Neural crest cell (in vitro differentiated cells): Measurements from ENCODE around the gene ZDHHC21. TPM values are rescaled to one million over a fixed set of nuclear protein-coding genes. Genes with fewer than 3 reads are reported as not detected.
A peak's percentile ranks its signal among the peaks of the same experiment; 100 is the strongest.

Source experiments
- DNase-seq: peaks from one replicate; pipeline ENCODE4 v3.0.0; 2021; ENCODE audit warnings: low read depth, mixed read lengths, low spot score
- H3K27ac Mint-ChIP-seq: one replicate; pipeline ENCODE4 v1.8.0; 2021; ENCODE audit warnings: mild to moderate bottlenecking, mixed read lengths; ENCODE audit not compliant: unreplicated experiment
- H3K27me3 Mint-ChIP-seq: 2 replicates; pipeline ENCODE4 v1.8.0; 2021; ENCODE audit warnings: low read depth, mild to moderate bottlenecking, mixed read lengths
- H3K36me3 Mint-ChIP-seq: 2 replicates; pipeline ENCODE4 v1.8.0; 2021; ENCODE audit warnings: low read depth, mild to moderate bottlenecking, mixed read lengths
- H3K4me1 Mint-ChIP-seq: 2 replicates; pipeline ENCODE4 v1.8.0; 2021; ENCODE audit warnings: mixed read lengths
- H3K4me3 Mint-ChIP-seq: one replicate; pipeline ENCODE4 v1.8.0; 2021; ENCODE audit warnings: mild to moderate bottlenecking, mixed read lengths
- H3K9me3 Mint-ChIP-seq: 2 replicates; pipeline ENCODE4 v1.8.0; 2021; ENCODE audit warnings: mixed read lengths
- CTCF ChIP-seq: fragments of 200-600 bp; sonication (generic); conservative IDR thresholded peaks from 2 replicates; pipeline ENCODE4 v1.5.0; 2021; ENCODE audit warnings: antibody characterized with exemption, mild to moderate bottlenecking
- total RNA-seq: library from RNA; stranded (reverse); gene quantifications from 2 replicates; pipeline ENCODE4 v1.2.1, GENCODE V29; 2021

Gene ZDHHC21
- total RNA-seq, 1 donor from 2014 or later = 13.2 TPM

- Mint-ChIP-seq H3K9me3 (peaks cover 20% of the 10 kb centered on the region), H3K36me3 (peaks cover 43% of the 10 kb centered on the region), H3K4me3 (no peak overlapping the region), H3K27me3 (no peaks in the 10 kb centered on the region), H3K4me1 (no peaks in the 10 kb centered on the region), H3K27ac (no peak overlapping the region)
- no peak for TF ChIP-seq CTCF
- no peak for DNase-seq
Measured at GRCh38 chr9:14633906-14634565, 59.2 kb downstream of the ZDHHC21 start.

- no peaks in the 10 kb centered on the region for H3K27me3 Mint-ChIP-seq
- no peak overlapping the region for H3K4me3 Mint-ChIP-seq
- peaks cover 20% of the 10 kb centered on the region for H3K9me3 Mint-ChIP-seq
- peaks cover 38% of the 10 kb centered on the region for H3K36me3 Mint-ChIP-seq
- TF ChIP-seq CTCF = no peak
- DNase-seq = no peak
- H3K4me1 Mint-ChIP-seq = peaks cover 4% of the 10 kb centered on the region
- no peak overlapping the region for H3K27ac Mint-ChIP-seq
Measured at GRCh38 chr9:14633148-14633547, 60.1 kb downstream of the ZDHHC21 start.

GRCh38 chr9:14627513-14627912 lies 65.7 kb downstream of the ZDHHC21 start:
- Mint-ChIP-seq H3K4me3 (no peak overlapping the region), H3K9me3 (peaks cover 12% of the 10 kb centered on the region), H3K27me3 (no peaks in the 10 kb centered on the region), H3K27ac (no peak overlapping the region), H3K36me3 (peaks cover 21% of the 10 kb centered on the region), H3K4me1 (peaks cover 18% of the 10 kb centered on the region)
- no peak for TF ChIP-seq CTCF
- no peak for DNase-seq

- no peak for TF ChIP-seq CTCF
- no peak overlapping the region for H3K4me3 Mint-ChIP-seq
- no peak for DNase-seq
- no peaks in the 10 kb centered on the region for H3K4me1 Mint-ChIP-seq
- no peaks in the 10 kb centered on the region for H3K9me3 Mint-ChIP-seq
- H3K27me3 Mint-ChIP-seq = no peaks in the 10 kb centered on the region
- H3K27ac Mint-ChIP-seq = no peak overlapping the region
- no peaks in the 10 kb centered on the region for H3K36me3 Mint-ChIP-seq
Measured at GRCh38 chr9:14618836-14619420, 74.3 kb downstream of the ZDHHC21 start.

GRCh38 chr9:14616188-14616982 lies 76.8 kb downstream of the ZDHHC21 start:
- H3K27ac Mint-ChIP-seq = no peak overlapping the region
- no peak overlapping the region for H3K4me3 Mint-ChIP-seq
- no peaks in the 10 kb centered on the region for H3K36me3 Mint-ChIP-seq
- H3K4me1 Mint-ChIP-seq = no peaks in the 10 kb centered on the region
- no peaks in the 10 kb centered on the region for H3K27me3 Mint-ChIP-seq
- TF ChIP-seq CTCF = peak; percentile 74
- H3K9me3 Mint-ChIP-seq = no peaks in the 10 kb centered on the region
- DNase-seq = no peak
